ENCODE results near the gene RANBP17. TPM values are rescaled to one million over a fixed set of nuclear protein-coding genes. Genes with fewer than 3 reads are reported as not detected.

RANBP17 gene
- total RNA-seq, 6 donors from 2014 or later, result 12.6 to 81.4 (median 23.9) TPM

- ATAC-seq (ENCODE audit: low FRiP score in 2 of 2) (no peak), DNase-seq (peak in 1 of 2 donors; percentile 86)
- WGBS, 2 donors, result 4 to 6% methylated on average over 56 to 57 of the region's 74 CpGs
- Histone ChIP-seq H3K4me1 (peaks cover 44 to 85% (median 72%) of the 10 kb centered on the region in 4 donors), H3K27me3 (peaks cover 1 to 97% (median 74%) of the 10 kb centered on the region in 4 donors), H3K4me3 (peak overlapping the region in 3 of 4 donors; percentile 15 to 31 (median 29)), H3K27ac (no peak overlapping the region), H3K9me3 (no peaks in the 10 kb centered on the region), H3K36me3 (no peaks in the 10 kb centered on the region)
- TF ChIP-seq POLR2A (IDR thresholded peaks at IDR 0.05) (no peak), POLR2AphosphoS5 (IDR thresholded peaks at IDR 0.05) (no peak), EP300 (IDR thresholded peaks at IDR 0.05) (no peak)
Observed at GRCh38 chr5:171312129-171312974, 450.5 kb downstream of the RANBP17 start.

- Histone ChIP-seq H3K27me3 (peaks cover 0 to 95% (median 67%) of the 10 kb centered on the region in 4 donors), H3K4me3 (no peak overlapping the region), H3K9me3 (no peaks in the 10 kb centered on the region), H3K36me3 (no peaks in the 10 kb centered on the region), H3K27ac (no peak overlapping the region), H3K4me1 (peaks cover 44 to 80% (median 68%) of the 10 kb centered on the region in 4 donors)
- WGBS, 2 donors, result 10 to 11% methylated on average over 30 to 37 of the region's 37 CpGs
- peak in 1 of 2 donors; percentile 66 for DNase-seq
- no peak for ATAC-seq (ENCODE audit: low FRiP score in 2 of 2)
- no peak for TF ChIP-seq POLR2AphosphoS5 (IDR thresholded peaks at IDR 0.05)
- TF ChIP-seq CTCF (IDR thresholded peaks at IDR 0.05), result no peak
- TF ChIP-seq EP300 (IDR thresholded peaks at IDR 0.05), result no peak
- no peak for TF ChIP-seq POLR2A (IDR thresholded peaks at IDR 0.05)
Observed at GRCh38 chr5:171313481-171314206, 451.8 kb downstream of the RANBP17 start.

- Histone ChIP-seq H3K9me3 (no peaks in the 10 kb centered on the region), H3K4me3 (peak overlapping the region in 3 of 4 donors; percentile 6 to 25 (median 22)), H3K27me3 (peaks cover 0 to 86% (median 55%) of the 10 kb centered on the region in 4 donors), H3K27ac (no peak overlapping the region), H3K4me1 (peaks cover 44 to 68% (median 57%) of the 10 kb centered on the region in 4 donors), H3K36me3 (no peaks in the 10 kb centered on the region)
- ATAC-seq (ENCODE audit: low FRiP score in 2 of 2) (peak; percentile 3 to 54), DNase-seq (peak in 1 of 2 donors; percentile 89)
- TF ChIP-seq EP300 (IDR thresholded peaks at IDR 0.05) (no peak), POLR2A (IDR thresholded peaks at IDR 0.05) (no peak), POLR2AphosphoS5 (IDR thresholded peaks at IDR 0.05) (no peak), CTCF (IDR thresholded peaks at IDR 0.05) (no peak)
- 2 to 9% methylated on average over 17 to 48 of the region's 53 CpGs for WGBS, 2 donors
Observed at GRCh38 chr5:171314728-171315385, 453.0 kb downstream of the RANBP17 start.

GRCh38 chr5:171315386-171315891 is 453.6 kb downstream of the RANBP17 start:
- Histone ChIP-seq H3K27me3 (peaks cover 0 to 82% (median 50%) of the 10 kb centered on the region in 4 donors), H3K9me3 (no peaks in the 10 kb centered on the region), H3K27ac (no peak overlapping the region), H3K36me3 (no peaks in the 10 kb centered on the region), H3K4me1 (peaks cover 44 to 62% (median 55%) of the 10 kb centered on the region in 4 donors), H3K4me3 (peak overlapping the region in 3 of 4 donors; percentile 6 to 25 (median 22))
- DNase-seq (no peak), ATAC-seq (ENCODE audit: low FRiP score in 2 of 2) (peak in 1 of 2 donors; percentile 4)
- 10 to 11% methylated on average over 3 to 30 of the region's 36 CpGs for WGBS, 2 donors
- no peak for TF ChIP-seq CTCF (IDR thresholded peaks at IDR 0.05)
- TF ChIP-seq EP300 (IDR thresholded peaks at IDR 0.05), result no peak
- no peak for TF ChIP-seq POLR2A (IDR thresholded peaks at IDR 0.05)
- TF ChIP-seq POLR2AphosphoS5 (IDR thresholded peaks at IDR 0.05), result no peak
